Effector CD8-positive, alpha-beta T cell (primary cell): ENCODE data around the gene CNOT3.

ENCODE experiments used
- DNase-seq: peaks from one replicate; lab custom pipeline; 2025; lab: John Stamatoyannopoulos, UW

CNOT3 gene

GRCh38 chr19:54121259-54121658 is 16.3 kb upstream of the CNOT3 start:
- no peak for DNase-seq

- no peak for DNase-seq
Observed at GRCh38 chr19:54123682-54124081, 13.9 kb upstream of the CNOT3 start.

- no peak for DNase-seq
Observed at GRCh38 chr19:54124393-54124792, 13.2 kb upstream of the CNOT3 start.

- DNase-seq, result no peak
Observed at GRCh38 chr19:54125713-54126112, 11.8 kb upstream of the CNOT3 start.

- DNase-seq, result no peak
Observed at GRCh38 chr19:54127688-54128440, 9.7 kb upstream of the CNOT3 start.

- no peak for DNase-seq
Observed at GRCh38 chr19:54128441-54128725, 9.2 kb upstream of the CNOT3 start.

GRCh38 chr19:54128796-54129616 is 8.6 kb upstream of the CNOT3 start:
- no peak for DNase-seq

- no peak for DNase-seq
Observed at GRCh38 chr19:54129617-54129996, 8.0 kb upstream of the CNOT3 start.

- DNase-seq, result no peak
Observed at GRCh38 chr19:54133312-54133956, 4.1 kb upstream of the CNOT3 start.

- no peak for DNase-seq
Observed at GRCh38 chr19:54133957-54134590, 3.5 kb upstream of the CNOT3 start.

GRCh38 chr19:54136086-54136863 is 1.3 kb upstream of the CNOT3 start:
- DNase-seq, result no peak

GRCh38 chr19:54136864-54137698 is 481 bp upstream of the CNOT3 start:
- DNase-seq, result peak; percentile 100

GRCh38 chr19:54138489-54139256 is 1.1 kb downstream of the CNOT3 start:
- DNase-seq, result peak; percentile 17

GRCh38 chr19:54141356-54141755 is 3.8 kb downstream of the CNOT3 start:
- DNase-seq, result no peak

GRCh38 chr19:54142166-54142780 is 4.7 kb downstream of the CNOT3 start:
- no peak for DNase-seq

- DNase-seq, result no peak
Observed at GRCh38 chr19:54145541-54146158, 8.1 kb downstream of the CNOT3 start.

GRCh38 chr19:54147676-54148075 is 10.1 kb downstream of the CNOT3 start:
- no peak for DNase-seq

GRCh38 chr19:54148158-54148557 is 10.6 kb downstream of the CNOT3 start:
- DNase-seq, result no peak
